Stomach (tissue), 9 donors: ENCODE measurements around the gene AMN1. TPM values are rescaled to one million over a fixed set of nuclear protein-coding genes. Genes with fewer than 3 reads are reported as not detected.

Source experiments
- DNase-seq, 2 donors: peaks; one replicate each; pipeline versions ENCODE4 v3.0.0 to v3.0.0-alpha.2; 2013 to 2019
- H3K27ac ChIP-seq, 5 donors: fragments of 200-600 bp in 4 of 5; sonication (generic) in 4 of 5; one replicate each; pipeline ENCODE4 v1.5.1; 2013 to 2019; ENCODE audit warnings: mild to moderate bottlenecking in 1 of 5, moderate library complexity in 1 of 5
- H3K27me3 ChIP-seq, 3 donors: fragments of 200-600 bp; sonication (generic); one replicate each; pipeline ENCODE4 v1.5.1; 2017 to 2019; ENCODE audit warnings: mixed run types in 1 of 3
- H3K36me3 ChIP-seq, 4 donors: fragments of 200-600 bp; sonication (generic); 1 replicate in 3 of 4; 2 replicates in 1 of 4; pipeline ENCODE4 v1.5.1; 2016 to 2019
- H3K4me1 ChIP-seq, 4 donors: fragments of 200-600 bp; sonication (generic); one replicate each; pipeline ENCODE4 v1.5.1; 2016 to 2019
- H3K4me3 ChIP-seq, 4 donors: fragments of 200-600 bp; sonication (generic) in 3 of 4; one replicate each; pipeline ENCODE4 v1.5.1; 2016 to 2019; ENCODE audit warnings: mild to moderate bottlenecking in 1 of 4
- H3K9me3 ChIP-seq, 4 donors: fragments of 200-600 bp; sonication (generic); one replicate each; pipeline ENCODE4 v1.5.1; 2016 to 2019
- EP300 ChIP-seq: sonication (generic); formaldehyde crosslinking; IDR thresholded peaks from one replicate; pipeline ENCODE4 v1.6.1; 2017; ENCODE audit warnings: antibody characterized with exemption
- POLR2A ChIP-seq, 4 donors: fragments of 450-650 bp; IDR thresholded peaks; one replicate each; pipeline ENCODE4 v1.6.1; 2016; ENCODE audit warnings: antibody characterized with exemption in 4 of 4, control low read depth in 2 of 4, mild to moderate bottlenecking in 1 of 4, moderate library complexity in 1 of 4
- POLR2AphosphoS5 ChIP-seq, 3 donors: sonication (generic); formaldehyde crosslinking; IDR thresholded peaks; one replicate each; pipeline ENCODE4 v1.6.1; 2016; ENCODE audit warnings: antibody characterized with exemption in 3 of 3
- WGBS, 5 donors: extraction: QIAGEN DNeasy Blood & Tissue Kit in 3 of 5; methylation state at CpG; one replicate each; pipeline versions ENCODE4 v1.1.5 to v1.1.7; 2013 to 2018; 5-methylcytosine and 5-hydroxymethylcytosine counted together
- intact Hi-C: fragments of 100-400 bp; cut with DNase I; formaldehyde crosslinking; loops from one replicate; pipeline ENCODE4 v1.15.1; 2023; ENCODE audit warnings: low total_unique reads
- polyA plus RNA-seq, 3 donors: library from polyadenylated mRNA; stranded (reverse); fragments of 200-250 nt; gene quantifications; one replicate each; pipeline ENCODE4 v1.2.3, GENCODE V29; 2013
- total RNA-seq, 5 donors: library from RNA; depleted of rRNA; stranded (reverse); fragments of >200 nt; gene quantifications; one replicate each; pipeline versions ENCODE4 v1.1.0 to v1.2.3, GENCODE V29; 2014 to 2016
- TF ChIP-seq, protein P1 (sequence below), 7 experiments: fragments of 450-650 bp in 4 of 7; fragments of 200-600 bp in 3 of 7; sonication (generic) in 3 of 7; IDR thresholded peaks; one replicate each; pipeline ENCODE4 v1.5.1; 2016 to 2019; ENCODE audit warnings: antibody characterized with exemption in 7 of 7, control low read depth in 2 of 7, mild to moderate bottlenecking in 1 of 7
- donor health status: healthy with polysubstance abuse.
- donor health status: Bipolar disorder and iron deficiency.
- donor health status: healthy.

The AMN1 gene
- total and polyA plus RNA-seq, 8 donors: 2.9 to 131 (median 11.2) TPM; not detected in 1

DNA sequence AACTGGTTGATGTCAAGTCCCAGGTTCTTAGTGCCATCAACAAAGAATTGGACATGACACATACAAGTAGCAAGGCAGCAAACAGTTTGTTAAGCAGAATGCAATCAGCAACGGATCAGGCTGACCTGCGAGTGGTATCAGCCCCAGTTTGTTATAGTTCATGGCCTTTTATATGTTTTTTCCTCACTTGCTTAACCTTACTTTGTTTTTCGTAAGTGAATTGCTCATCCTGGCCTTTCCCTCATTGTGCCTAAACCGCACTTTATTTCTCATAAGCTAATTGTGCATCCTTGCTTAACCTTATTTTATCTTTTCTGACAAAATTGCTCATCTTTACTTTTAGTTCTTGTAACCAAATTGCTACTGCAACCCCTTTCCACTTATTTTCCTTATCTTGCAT, 65.2 kb downstream of the AMN1 start:
- no peak overlapping the region for H3K27ac ChIP-seq
- intact Hi-C loops: no loop called here
- no peak for TF ChIP-seq EP300
- no peak for TF ChIP-seq POLR2AphosphoS5 (IDR thresholded peaks at IDR 0.05)
- TF ChIP-seq POLR2A (IDR thresholded peaks at IDR 0.05): no peak
- TF ChIP-seq, protein P1, sequence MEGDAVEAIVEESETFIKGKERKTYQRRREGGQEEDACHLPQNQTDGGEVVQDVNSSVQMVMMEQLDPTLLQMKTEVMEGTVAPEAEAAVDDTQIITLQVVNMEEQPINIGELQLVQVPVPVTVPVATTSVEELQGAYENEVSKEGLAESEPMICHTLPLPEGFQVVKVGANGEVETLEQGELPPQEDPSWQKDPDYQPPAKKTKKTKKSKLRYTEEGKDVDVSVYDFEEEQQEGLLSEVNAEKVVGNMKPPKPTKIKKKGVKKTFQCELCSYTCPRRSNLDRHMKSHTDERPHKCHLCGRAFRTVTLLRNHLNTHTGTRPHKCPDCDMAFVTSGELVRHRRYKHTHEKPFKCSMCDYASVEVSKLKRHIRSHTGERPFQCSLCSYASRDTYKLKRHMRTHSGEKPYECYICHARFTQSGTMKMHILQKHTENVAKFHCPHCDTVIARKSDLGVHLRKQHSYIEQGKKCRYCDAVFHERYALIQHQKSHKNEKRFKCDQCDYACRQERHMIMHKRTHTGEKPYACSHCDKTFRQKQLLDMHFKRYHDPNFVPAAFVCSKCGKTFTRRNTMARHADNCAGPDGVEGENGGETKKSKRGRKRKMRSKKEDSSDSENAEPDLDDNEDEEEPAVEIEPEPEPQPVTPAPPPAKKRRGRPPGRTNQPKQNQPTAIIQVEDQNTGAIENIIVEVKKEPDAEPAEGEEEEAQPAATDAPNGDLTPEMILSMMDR (IDR thresholded peaks at IDR 0.05): no peak
- no peak overlapping the region for H3K4me3 ChIP-seq
- H3K9me3 ChIP-seq: peaks cover 0 to 2% (median 2%) of the 10 kb centered on the region in 4 donors
- no peak for DNase-seq
- H3K36me3 ChIP-seq: peaks cover 5 to 32% (median 12%) of the 10 kb centered on the region in 4 donors
- 76 to 87% (median 84%) methylated on average over 4 of the region's 4 CpGs for WGBS, 5 donors
- peaks cover under 1 to 11% (median 7%) of the 10 kb centered on the region in 4 donors for H3K4me1 ChIP-seq
- no peaks in the 10 kb centered on the region for H3K27me3 ChIP-seq

DNA sequence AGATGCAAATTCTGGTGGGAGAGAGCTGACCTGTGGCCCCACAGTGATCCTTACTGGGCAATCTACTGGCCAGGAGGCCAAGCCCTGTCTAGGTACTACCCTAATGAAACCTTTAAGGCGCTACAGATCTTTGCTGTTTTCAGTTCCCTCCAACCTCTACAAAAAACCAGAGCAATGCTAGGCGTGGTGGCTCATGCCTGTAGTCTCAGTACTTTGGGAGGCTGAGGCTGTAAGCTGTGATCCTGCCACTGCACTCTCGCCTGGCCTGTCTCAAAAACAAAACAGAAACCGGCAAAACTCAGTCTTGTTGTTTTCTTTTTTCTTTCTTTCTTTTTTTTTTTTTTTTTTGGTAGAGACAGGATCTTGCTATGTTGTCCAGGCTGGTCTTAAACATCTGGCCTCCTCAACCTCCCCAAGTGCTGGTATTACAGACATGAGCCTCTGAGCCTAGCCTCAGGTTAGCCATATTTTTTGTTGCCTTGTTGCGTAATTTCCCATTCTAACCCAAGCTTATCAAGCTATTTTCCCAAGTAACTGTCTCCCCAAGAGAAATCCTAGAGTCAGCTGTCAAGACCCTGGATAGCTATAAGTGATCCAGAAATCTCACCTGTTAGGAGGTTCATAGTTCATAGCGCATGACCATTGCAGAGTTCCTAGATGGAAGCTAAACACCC, 66.5 kb downstream of the AMN1 start:
- Histone ChIP-seq H3K9me3 (no peaks in the 10 kb centered on the region), H3K4me1 (peaks cover 5 to 15% (median 10%) of the 10 kb centered on the region in 4 donors), H3K36me3 (peaks cover 0 to 21% (median 10%) of the 10 kb centered on the region in 4 donors), H3K27ac (no peak overlapping the region), H3K27me3 (no peaks in the 10 kb centered on the region), H3K4me3 (no peak overlapping the region)
- TF ChIP-seq EP300 (no peak), POLR2AphosphoS5 (IDR thresholded peaks at IDR 0.05) (no peak), POLR2A (IDR thresholded peaks at IDR 0.05) (no peak)
- TF ChIP-seq, protein P1 (IDR thresholded peaks at IDR 0.05): no peak
- no peak for DNase-seq
- intact Hi-C loops: no loop called here
- WGBS, 5 donors: 86 to 96% (median 94%) methylated on average over 6 of the region's 6 CpGs

DNA sequence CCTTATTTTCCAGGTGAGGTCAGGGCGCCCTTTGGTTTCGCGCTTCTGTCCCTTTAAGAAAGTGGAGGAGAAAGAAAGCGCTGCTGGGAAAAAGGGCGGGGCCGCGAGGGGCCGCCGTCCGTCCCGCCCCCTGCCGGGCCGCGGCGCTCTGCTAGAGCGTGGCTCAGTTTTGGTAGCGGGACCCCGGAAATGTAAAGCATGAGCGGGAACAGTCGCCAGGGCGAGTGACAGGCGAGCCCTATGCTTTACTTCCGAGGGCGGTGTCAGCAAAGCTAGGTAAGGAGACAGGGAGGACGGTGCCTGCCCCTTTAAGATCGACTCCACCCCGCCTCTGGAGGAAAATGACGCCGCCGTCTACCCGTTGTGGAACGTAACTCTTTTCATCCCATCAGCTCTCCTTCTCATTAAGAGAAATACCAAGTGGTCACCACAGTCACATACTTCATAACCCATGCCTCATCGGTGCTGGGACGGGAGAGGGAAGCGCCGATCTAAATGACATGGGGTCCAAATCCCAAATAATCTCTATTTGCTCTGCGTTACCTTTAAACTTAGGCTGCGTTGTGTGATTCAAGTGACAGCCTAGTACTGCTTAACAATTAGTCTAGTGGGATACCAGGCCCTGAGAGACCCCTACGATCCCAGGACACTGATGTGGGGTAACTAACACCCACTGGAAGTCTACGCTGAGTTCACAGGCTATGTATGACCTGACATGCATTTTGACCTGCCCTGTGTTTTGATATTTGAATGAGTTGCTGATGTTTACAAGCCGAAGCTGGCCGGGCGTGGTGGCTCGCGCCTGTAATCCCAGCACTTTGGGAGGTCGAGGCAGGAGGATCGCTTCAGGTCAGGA, 69.5 kb downstream of the AMN1 start, which contains the start of gene ETFBKMT:
Gene ETFBKMT (plus strand): TSS at position 602 of the 856 bp plus-strand sequence. CDS start 2,266 bp downstream, outside the sequence.
- peaks cover 0 to 21% (median 10%) of the 10 kb centered on the region in 4 donors for H3K36me3 ChIP-seq
- H3K27me3 ChIP-seq: no peaks in the 10 kb centered on the region
- peaks cover 5 to 15% (median 10%) of the 10 kb centered on the region in 4 donors for H3K4me1 ChIP-seq
- H3K9me3 ChIP-seq: no peaks in the 10 kb centered on the region
- DNase-seq: peak; percentile 91 to 96
- 1 to 4% (median 1%) methylated on average over 43 to 47 of the region's 47 CpGs for WGBS, 5 donors
- TF ChIP-seq, protein P1 (IDR thresholded peaks at IDR 0.05): peak in 4 of 7 experiments; percentile 37 to 84 (median 57)
- TF ChIP-seq EP300 (no peak), POLR2A (IDR thresholded peaks at IDR 0.05) (peak in 1 of 4 donors; percentile 45), POLR2AphosphoS5 (IDR thresholded peaks at IDR 0.05) (peak; percentile 16 to 85 (median 82))
- peak within 1 kb of the TSS; percentile 90 to 100 (median 95) for H3K27ac ChIP-seq
- intact Hi-C loops: loop anchor here (10.0 kb wide), 1 partner anchor 655 kb away; no protein-coding TSS in a partner anchor
- H3K4me3 ChIP-seq: peak within 1 kb of the TSS; percentile 50 to 78 (median 64)

DNA sequence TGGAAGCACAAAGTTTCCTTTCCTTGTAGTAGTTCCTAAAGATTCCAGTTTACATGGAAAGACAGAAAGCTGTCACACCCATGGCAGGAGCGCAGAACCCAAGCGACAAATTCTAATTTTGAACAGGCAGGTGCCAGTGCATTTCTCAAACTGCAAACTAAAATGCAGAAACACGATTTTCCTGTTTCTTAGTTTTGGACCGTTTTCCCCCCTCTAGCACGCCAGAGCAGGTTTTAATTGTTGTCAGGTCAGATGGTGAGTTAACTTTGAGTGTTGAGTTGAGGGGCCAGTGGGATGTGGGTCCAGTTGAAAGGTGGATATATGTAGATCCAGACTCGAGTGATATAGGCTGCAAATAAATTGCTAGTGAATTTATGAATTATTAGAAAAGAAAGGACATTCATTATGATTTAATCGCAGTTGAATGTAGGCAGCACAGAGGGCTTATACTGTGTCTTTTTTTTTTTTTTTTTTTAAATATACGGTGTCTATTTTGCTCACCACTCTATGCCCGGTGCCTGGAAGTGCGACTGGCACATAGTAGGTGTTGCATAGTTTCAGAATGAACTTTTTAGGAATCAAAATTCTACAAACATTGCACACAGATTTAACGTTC, 70.2 kb downstream of the AMN1 start:
- no peaks in the 10 kb centered on the region for H3K27me3 ChIP-seq
- peak in 1 of 2 donors; percentile 47 for DNase-seq
- intact Hi-C loops: loop anchor here (10.0 kb wide), 1 partner anchor 656 kb away; no protein-coding TSS in a partner anchor

More for the DNA sequence above, 70.2 kb downstream of the AMN1 start:
- WGBS, 5 donors: 5 to 13% (median 11%) methylated on average over 11 of the region's 11 CpGs
- Histone ChIP-seq H3K9me3 (no peaks in the 10 kb centered on the region), H3K4me1 (peaks cover 7 to 15% (median 12%) of the 10 kb centered on the region in 4 donors), H3K4me3 (peak overlapping the region; percentile 50 to 78 (median 64)), H3K27ac (peak overlapping the region; percentile 90 to 100 (median 95)), H3K36me3 (peaks cover 0 to 21% (median 10%) of the 10 kb centered on the region in 4 donors)
- TF ChIP-seq POLR2A (IDR thresholded peaks at IDR 0.05) (no peak), EP300 (no peak), POLR2AphosphoS5 (IDR thresholded peaks at IDR 0.05) (no peak)
- TF ChIP-seq, protein P1 (IDR thresholded peaks at IDR 0.05): no peak
